RCC 7860 (cell line): Measurements from ENCODE around the gene FMO2.
"Not testable (repeated sequence)": the region's sequence is repeated elsewhere in the genome, so short reads cannot be mapped to it uniquely, and the experiment has no call there.

Experiments
- DNase-seq: peaks from one replicate; pipeline ENCODE4 v3.0.0-alpha.2; 2015; ENCODE audit warnings: low spot score
- FAIRE-seq: peaks from 2 replicates; lab custom pipeline; 2012; peaks lifted over from hg19 to GRCh38; lab: Jason Lieb, UNC

FMO2 gene

GRCh38 chr1:171218661-171219060 is 33.6 kb downstream of the FMO2 start:
- FAIRE-seq = no peak
- DNase-seq = no peak

- no peak for DNase-seq
- FAIRE-seq = no peak
Observed at GRCh38 chr1:171219346-171220080, 34.4 kb downstream of the FMO2 start.

GRCh38 chr1:171220081-171220420 is 35.0 kb downstream of the FMO2 start:
- DNase-seq (peak; percentile 10), FAIRE-seq (no peak)

GRCh38 chr1:171220581-171221054 is 35.5 kb downstream of the FMO2 start:
- FAIRE-seq = no peak
- DNase-seq = no peak

GRCh38 chr1:171221665-171222591 is 36.8 kb downstream of the FMO2 start:
- FAIRE-seq = no peak
- DNase-seq = no peak

- DNase-seq (no peak), FAIRE-seq (no peak)
Observed at GRCh38 chr1:171222936-171223335, 37.8 kb downstream of the FMO2 start.

GRCh38 chr1:171224257-171224656 is 39.2 kb downstream of the FMO2 start:
- FAIRE-seq, DNase-seq: not testable (repeated sequence)

GRCh38 chr1:171226747-171227370 is 41.8 kb downstream of the FMO2 start:
- DNase-seq (peak; percentile 41), FAIRE-seq (no peak)

- DNase-seq (no peak), FAIRE-seq (no peak)
Observed at GRCh38 chr1:171231326-171231725, 46.2 kb downstream of the FMO2 start.

GRCh38 chr1:171233183-171233582 is 48.1 kb downstream of the FMO2 start:
- DNase-seq (no peak), FAIRE-seq (no peak)

GRCh38 chr1:171236231-171236630 is 51.1 kb downstream of the FMO2 start:
- not testable (repeated sequence) for FAIRE-seq, DNase-seq

- DNase-seq (no peak), FAIRE-seq (no peak)
Observed at GRCh38 chr1:171243878-171244277, 58.8 kb downstream of the FMO2 start.

- FAIRE-seq = no peak
- peak; percentile 30 for DNase-seq
Observed at GRCh38 chr1:171245458-171246064, 60.5 kb downstream of the FMO2 start.

GRCh38 chr1:171247501-171247900 is 62.4 kb downstream of the FMO2 start:
- DNase-seq (no peak), FAIRE-seq (no peak)

GRCh38 chr1:171248302-171248701 is 63.2 kb downstream of the FMO2 start, which contains the start of gene FMO1:
Gene FMO1, plus strand, starts transcription at chr1:171248494. Its CDS starts 9,594 bp downstream, at chr1:171258088.
- DNase-seq (no peak), FAIRE-seq (no peak)

- FAIRE-seq (no peak), DNase-seq (no peak)
Observed at GRCh38 chr1:171248841-171249240, 63.7 kb downstream of the FMO2 start.

GRCh38 chr1:171250263-171250662 is 65.2 kb downstream of the FMO2 start:
- FAIRE-seq = no peak

GRCh38 chr1:171251042-171251951 is 66.2 kb downstream of the FMO2 start:
- FAIRE-seq (no peak), DNase-seq (no peak)

More at GRCh38 chr1:171250263-171250662, 65.2 kb downstream of the FMO2 start:
- DNase-seq = no peak

- FAIRE-seq = no peak
- DNase-seq = no peak
Observed at GRCh38 chr1:171251952-171252300, 66.8 kb downstream of the FMO2 start.

GRCh38 chr1:171252482-171252881 is 67.4 kb downstream of the FMO2 start:
- no peak for FAIRE-seq
- no peak for DNase-seq
